Adipocyte (in vitro differentiated cells): Measurements from ENCODE around the gene HNF1B.

Source experiments
- DNase-seq: peaks from one replicate; pipeline ENCODE4 v3.0.0-alpha.2; 2015; ENCODE audit warnings: low read depth
- H3K27me3 ChIP-seq: replicated peaks from 2 replicates; pipeline ENCODE4 v1.7.0; 2013; ENCODE audit warnings: mild to moderate bottlenecking, low read length, moderate library complexity; ENCODE audit not compliant: control insufficient read depth, insufficient read depth
- H3K36me3 ChIP-seq: 2 replicates; pipeline ENCODE4 v1.7.0; 2013; ENCODE audit warnings: low read length, mild to moderate bottlenecking, moderate library complexity; ENCODE audit not compliant: control insufficient read depth, insufficient read depth, severe bottlenecking
- H3K4me1 ChIP-seq: 2 replicates; pipeline ENCODE4 v1.7.0; 2013; ENCODE audit warnings: mild to moderate bottlenecking, low read length, moderate library complexity; ENCODE audit not compliant: control insufficient read depth, insufficient read depth
- H3K4me3 ChIP-seq: 2 replicates; pipeline ENCODE4 v1.7.0; 2013; ENCODE audit warnings: mild to moderate bottlenecking, low read length, moderate library complexity
- H3K9ac ChIP-seq: 2 replicates; pipeline ENCODE4 v1.7.0; 2013; ENCODE audit warnings: mild to moderate bottlenecking, low read length, moderate library complexity
- H3K9me3 ChIP-seq: 2 replicates; pipeline ENCODE4 v1.7.0; 2013; ENCODE audit warnings: mild to moderate bottlenecking, low read length, moderate library complexity; ENCODE audit not compliant: control insufficient read depth

Gene HNF1B

GRCh38 chr17:37743875-37744632, 805 bp downstream of the HNF1B start:
- Histone ChIP-seq H3K9me3 (no peaks in the 10 kb centered on the region), H3K9ac (no peak overlapping the region), H3K27me3 (peaks cover 87% of the 10 kb centered on the region), H3K36me3 (no peaks in the 10 kb centered on the region), H3K4me1 (peaks cover 8% of the 10 kb centered on the region), H3K4me3 (no peak overlapping the region)
- no peak for DNase-seq

DNA sequence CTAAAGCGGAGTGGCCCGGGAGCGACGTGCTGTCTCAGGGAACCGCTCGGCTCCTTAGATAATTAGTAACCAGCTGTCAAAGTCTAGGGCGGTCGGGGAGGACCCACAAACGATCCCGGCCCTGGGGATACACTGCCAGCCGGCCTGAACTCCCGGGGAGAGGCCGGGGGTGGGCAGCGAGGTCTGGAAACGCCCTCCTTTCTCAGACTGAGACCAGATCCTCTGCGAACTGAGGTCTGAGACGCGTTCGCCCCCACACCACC, 1.3 kb downstream of the HNF1B start:
- no peak overlapping the region for H3K9ac ChIP-seq
- H3K4me3 ChIP-seq = no peak overlapping the region
- no peaks in the 10 kb centered on the region for H3K36me3 ChIP-seq
- peaks cover 8% of the 10 kb centered on the region for H3K4me1 ChIP-seq
- H3K27me3 ChIP-seq = peaks cover 90% of the 10 kb centered on the region
- H3K9me3 ChIP-seq = no peaks in the 10 kb centered on the region
- no peak for DNase-seq

- H3K9me3 ChIP-seq = no peaks in the 10 kb centered on the region
- no peaks in the 10 kb centered on the region for H3K36me3 ChIP-seq
- no peak for DNase-seq
- no peak overlapping the region for H3K4me3 ChIP-seq
- H3K9ac ChIP-seq = no peak overlapping the region
- peaks cover 11% of the 10 kb centered on the region for H3K4me1 ChIP-seq
- peaks cover 86% of the 10 kb centered on the region for H3K27me3 ChIP-seq
Measured at GRCh38 chr17:37742762-37743611, 1.9 kb downstream of the HNF1B start.

GRCh38 chr17:37742116-37742761, 2.6 kb downstream of the HNF1B start:
- Histone ChIP-seq H3K36me3 (no peaks in the 10 kb centered on the region), H3K4me3 (peak overlapping the region; percentile 67), H3K9me3 (no peaks in the 10 kb centered on the region), H3K27me3 (peaks cover 80% of the 10 kb centered on the region), H3K4me1 (peaks cover 11% of the 10 kb centered on the region), H3K9ac (no peak overlapping the region)
- DNase-seq = peak; percentile 52

- Histone ChIP-seq H3K4me1 (peaks cover 11% of the 10 kb centered on the region), H3K9ac (no peak overlapping the region), H3K36me3 (no peaks in the 10 kb centered on the region), H3K27me3 (peaks cover 80% of the 10 kb centered on the region), H3K9me3 (no peaks in the 10 kb centered on the region), H3K4me3 (peak overlapping the region; percentile 67)
- no peak for DNase-seq
Measured at GRCh38 chr17:37741341-37742115, 3.3 kb downstream of the HNF1B start.

DNA sequence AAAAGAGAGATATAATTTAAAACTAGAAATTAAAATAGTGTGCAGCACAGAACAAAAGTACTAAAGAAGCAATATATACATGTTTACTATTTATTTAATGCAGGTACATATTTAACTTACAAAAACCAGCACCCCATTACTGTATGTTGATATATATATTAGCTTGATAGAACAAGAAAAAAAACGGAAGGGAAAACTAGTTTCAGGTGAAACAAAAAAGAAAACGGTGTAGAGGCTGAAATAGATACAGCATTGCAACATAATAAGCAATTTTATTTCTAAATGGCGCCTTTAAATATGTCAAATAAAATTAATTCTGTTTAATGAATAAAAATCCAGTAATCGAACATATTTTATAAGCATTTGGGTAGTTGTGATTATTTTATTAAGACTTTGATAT, 3.9 kb downstream of the HNF1B start:
- H3K4me3 ChIP-seq = no peak overlapping the region
- H3K9me3 ChIP-seq = no peaks in the 10 kb centered on the region
- H3K4me1 ChIP-seq = peaks cover 11% of the 10 kb centered on the region
- DNase-seq = no peak
- no peaks in the 10 kb centered on the region for H3K36me3 ChIP-seq
- H3K9ac ChIP-seq = no peak overlapping the region
- peaks cover 83% of the 10 kb centered on the region for H3K27me3 ChIP-seq

- no peaks in the 10 kb centered on the region for H3K9me3 ChIP-seq
- H3K36me3 ChIP-seq = no peaks in the 10 kb centered on the region
- H3K27me3 ChIP-seq = peaks cover 72% of the 10 kb centered on the region
- no peak overlapping the region for H3K9ac ChIP-seq
- no peak overlapping the region for H3K4me3 ChIP-seq
- peaks cover 11% of the 10 kb centered on the region for H3K4me1 ChIP-seq
- peak; percentile 76 for DNase-seq
Measured at GRCh38 chr17:37737971-37738370, 6.9 kb downstream of the HNF1B start.

GRCh38 chr17:37737081-37737480, 7.8 kb downstream of the HNF1B start:
- Histone ChIP-seq H3K4me1 (peaks cover 7% of the 10 kb centered on the region), H3K9me3 (no peaks in the 10 kb centered on the region), H3K27me3 (peaks cover 66% of the 10 kb centered on the region), H3K4me3 (no peak overlapping the region), H3K9ac (no peak overlapping the region), H3K36me3 (no peaks in the 10 kb centered on the region)
- DNase-seq = no peak

GRCh38 chr17:37736428-37736827, 8.4 kb downstream of the HNF1B start:
- H3K9me3 ChIP-seq = no peaks in the 10 kb centered on the region
- H3K4me1 ChIP-seq = peaks cover 3% of the 10 kb centered on the region
- H3K9ac ChIP-seq = no peak overlapping the region
- H3K4me3 ChIP-seq = no peak overlapping the region
- no peak for DNase-seq
- no peaks in the 10 kb centered on the region for H3K36me3 ChIP-seq
- peaks cover 59% of the 10 kb centered on the region for H3K27me3 ChIP-seq

DNA sequence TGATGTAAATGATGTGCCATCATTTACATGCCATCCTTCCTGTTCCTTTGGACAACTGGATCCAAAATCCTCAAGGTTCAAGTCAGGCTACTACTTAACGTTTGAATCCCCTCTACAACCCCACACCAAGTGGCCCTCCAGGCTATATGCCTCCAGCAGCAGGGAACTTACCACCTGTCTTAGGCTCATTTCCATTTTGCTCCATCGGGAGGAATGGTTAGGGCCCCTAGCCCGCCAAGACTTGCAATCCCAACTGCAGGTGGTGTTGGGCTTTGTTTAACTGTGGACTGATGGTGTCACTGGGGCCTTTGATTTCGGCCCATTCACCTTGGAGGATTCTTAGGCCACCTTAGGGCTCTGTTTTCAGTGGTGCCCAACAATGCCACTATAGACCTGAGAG, 9.7 kb downstream of the HNF1B start:
- H3K4me3 ChIP-seq = no peak overlapping the region
- H3K27me3 ChIP-seq = peaks cover 59% of the 10 kb centered on the region
- H3K9me3 ChIP-seq = no peaks in the 10 kb centered on the region
- peaks cover 3% of the 10 kb centered on the region for H3K4me1 ChIP-seq
- H3K36me3 ChIP-seq = no peaks in the 10 kb centered on the region
- H3K9ac ChIP-seq = no peak overlapping the region
- no peak for DNase-seq

DNA sequence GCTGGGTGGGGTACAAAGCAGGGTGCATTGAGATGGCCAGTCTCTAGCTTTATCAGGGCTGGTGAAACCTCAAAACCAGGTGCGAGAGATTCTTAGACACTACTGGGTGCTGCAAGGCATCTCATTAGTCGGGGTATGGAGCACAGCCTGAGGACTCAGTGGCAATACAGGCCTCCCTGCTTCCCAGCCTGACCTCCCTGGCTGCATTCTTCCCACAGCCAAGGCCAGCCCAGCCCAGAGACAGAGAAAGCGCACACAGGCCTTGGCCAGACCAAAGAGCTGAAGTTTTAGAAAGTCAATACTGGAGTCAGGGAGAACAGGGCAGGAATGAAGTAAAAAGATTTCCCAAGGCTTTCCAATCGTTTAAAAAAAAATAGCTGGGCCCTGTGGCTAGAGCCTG, 12.5 kb downstream of the HNF1B start:
- no peak for DNase-seq
- no peaks in the 10 kb centered on the region for H3K9me3 ChIP-seq
- H3K4me1 ChIP-seq = no peaks in the 10 kb centered on the region
- no peak overlapping the region for H3K9ac ChIP-seq
- no peaks in the 10 kb centered on the region for H3K36me3 ChIP-seq
- H3K27me3 ChIP-seq = peaks cover 56% of the 10 kb centered on the region
- no peak overlapping the region for H3K4me3 ChIP-seq
